HG03354 (cell line): ENCODE data around the gene SIGLEC1.

ENCODE experiments used
- ATAC-seq: cut with Tn5 transposase; IDR thresholded peaks from one replicate; pipeline ENCODE4 v1.9.1; 2021; ENCODE audit warnings: mild to moderate bottlenecking; ENCODE audit not compliant: unreplicated experiment, poor library complexity, severe bottlenecking

The SIGLEC1 gene

DNA sequence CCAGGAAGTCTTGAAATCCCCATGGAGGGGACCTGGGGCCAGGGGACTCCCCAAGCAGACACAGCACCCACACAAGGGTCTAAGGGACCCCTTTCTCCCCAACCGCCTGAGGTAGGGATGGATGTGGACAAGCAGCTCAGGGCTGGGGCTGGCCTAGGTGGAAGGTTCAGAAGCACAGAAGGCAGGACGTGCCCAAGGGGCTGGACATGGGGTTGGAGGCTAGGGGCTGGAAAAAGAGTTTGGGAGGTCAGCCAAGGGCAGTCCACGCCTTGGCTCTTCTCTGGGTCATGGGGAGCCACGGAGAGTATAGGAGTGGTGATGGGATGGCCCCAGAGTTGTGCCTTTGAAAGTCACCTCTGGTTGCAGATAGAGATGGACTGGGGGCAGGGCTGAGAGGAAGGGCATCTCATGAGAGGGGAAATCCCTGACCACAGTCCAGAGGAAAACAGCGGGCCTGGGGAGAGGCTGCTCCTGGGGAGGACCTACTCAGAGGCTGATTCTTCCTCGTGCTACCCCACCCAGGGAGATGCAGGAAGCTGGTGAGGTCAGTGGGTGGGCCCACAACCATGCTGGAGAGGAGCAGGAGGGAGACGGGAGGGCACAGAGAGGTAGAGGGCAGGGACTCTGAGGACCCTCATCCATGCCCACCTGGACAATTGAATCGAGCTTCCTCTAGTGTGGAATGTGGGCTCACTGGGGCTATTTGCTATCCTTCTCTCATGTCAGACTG lies 17.6 kb upstream of the SIGLEC1 start:
- no peak for ATAC-seq

DNA sequence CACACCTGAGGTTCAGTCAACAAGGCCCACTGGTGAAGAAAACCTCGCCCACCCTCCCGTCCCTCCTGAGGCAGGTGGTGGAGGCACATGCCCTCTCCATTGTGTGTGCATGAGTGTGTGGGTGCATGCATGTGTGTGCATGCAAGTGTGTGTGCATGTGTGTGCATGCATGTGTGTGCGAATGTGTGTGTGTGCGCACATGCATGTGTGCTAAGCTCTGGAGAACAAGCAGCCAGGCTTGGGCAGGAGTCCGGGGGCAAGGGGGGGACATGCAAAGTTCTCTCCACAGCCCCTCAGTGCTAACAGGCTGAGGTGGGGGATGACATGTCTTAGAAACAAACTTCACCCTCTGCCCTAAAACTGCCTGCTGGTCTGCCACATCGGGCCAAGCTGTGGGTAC lies 17.0 kb upstream of the SIGLEC1 start:
- ATAC-seq = no peak

DNA sequence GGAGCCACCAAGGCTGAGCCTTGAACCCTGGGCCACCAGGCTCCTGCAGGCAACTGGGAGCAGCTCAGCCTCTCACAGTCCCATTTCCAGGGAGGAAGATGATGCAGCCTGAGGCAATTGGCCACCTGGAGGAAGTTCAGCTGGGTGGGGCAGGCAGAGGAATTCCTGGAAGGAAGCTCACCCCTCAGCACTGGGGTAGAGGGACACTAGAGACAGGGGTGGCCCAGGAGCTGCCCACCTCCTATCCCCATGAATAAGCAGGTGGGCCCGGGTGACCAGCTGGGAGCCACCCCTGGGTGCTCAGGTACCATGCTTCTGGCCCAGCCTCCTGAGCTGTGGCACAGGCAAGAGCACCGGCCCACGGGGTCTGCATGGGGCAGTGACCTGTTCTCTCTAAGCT lies 16.5 kb upstream of the SIGLEC1 start:
- ATAC-seq = no peak

DNA sequence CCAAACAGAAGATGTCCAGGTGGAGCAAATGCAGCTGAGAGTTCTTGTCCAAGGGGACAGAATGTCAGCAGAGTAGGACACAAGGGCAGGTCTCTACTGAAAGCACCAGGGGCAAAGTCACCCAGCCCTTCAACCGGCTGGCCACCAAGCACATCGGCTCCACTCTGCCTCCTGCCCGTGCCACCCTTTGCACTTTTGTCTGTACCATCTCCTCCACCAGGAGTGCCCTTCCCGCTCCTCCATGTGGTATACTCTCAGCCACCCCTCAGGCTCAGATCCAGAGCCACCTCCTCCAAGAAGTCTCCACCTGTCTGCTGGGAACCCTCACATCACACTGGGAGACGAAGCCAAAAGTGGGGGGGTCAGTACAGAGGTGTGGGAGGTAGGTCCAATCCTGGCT lies 16.0 kb upstream of the SIGLEC1 start:
- no peak for ATAC-seq

DNA sequence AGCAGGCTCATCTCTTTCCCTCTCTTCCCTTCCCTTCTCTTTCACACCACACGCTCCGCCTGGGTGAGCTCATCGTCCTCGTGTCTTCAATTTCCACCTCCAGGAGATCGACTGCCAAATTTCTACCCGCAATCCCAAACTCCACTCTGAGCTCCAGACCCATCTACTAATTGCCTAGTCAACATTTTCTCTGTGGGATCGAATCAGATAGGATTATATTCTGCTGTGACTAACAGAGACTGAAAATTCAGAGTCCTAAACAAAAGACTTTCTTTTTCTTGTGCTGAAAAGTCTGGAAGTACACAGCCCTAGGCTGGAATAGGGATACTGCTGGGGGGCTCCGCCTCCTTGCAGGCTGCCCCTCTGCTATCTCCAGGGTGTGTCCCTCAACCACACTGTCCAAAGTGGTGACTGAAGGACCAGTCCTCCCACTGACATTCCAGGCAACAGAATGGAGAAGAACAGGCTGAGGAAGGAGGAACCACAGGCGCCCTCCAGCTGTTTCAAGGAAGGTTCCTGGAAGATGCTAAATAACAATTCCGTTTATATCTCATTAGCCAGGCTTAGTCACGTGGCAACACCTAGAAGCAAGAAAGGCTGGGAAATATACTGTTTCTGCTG lies 15.1 kb upstream of the SIGLEC1 start:
- ATAC-seq = no peak

DNA sequence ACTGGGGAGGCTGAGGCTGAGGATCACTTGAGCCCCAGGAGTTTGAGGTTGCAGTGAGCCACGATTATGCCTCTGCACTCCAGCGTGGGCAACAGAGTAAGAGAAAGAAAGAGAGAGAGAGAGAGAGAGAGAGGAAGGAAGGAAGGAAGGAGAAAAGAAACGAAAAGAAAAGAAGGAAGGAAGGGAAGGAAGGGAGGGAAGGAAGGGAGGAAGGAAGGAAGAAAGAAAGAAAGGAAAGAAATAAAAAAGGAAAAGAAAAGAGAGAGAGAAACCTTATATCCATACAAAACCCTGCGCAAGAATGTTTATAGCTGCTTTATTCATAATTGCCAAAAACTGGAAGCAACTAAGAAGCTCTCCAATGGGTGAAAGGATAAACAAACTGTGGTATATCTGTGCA lies 12.0 kb upstream of the SIGLEC1 start:
- ATAC-seq = no peak

DNA sequence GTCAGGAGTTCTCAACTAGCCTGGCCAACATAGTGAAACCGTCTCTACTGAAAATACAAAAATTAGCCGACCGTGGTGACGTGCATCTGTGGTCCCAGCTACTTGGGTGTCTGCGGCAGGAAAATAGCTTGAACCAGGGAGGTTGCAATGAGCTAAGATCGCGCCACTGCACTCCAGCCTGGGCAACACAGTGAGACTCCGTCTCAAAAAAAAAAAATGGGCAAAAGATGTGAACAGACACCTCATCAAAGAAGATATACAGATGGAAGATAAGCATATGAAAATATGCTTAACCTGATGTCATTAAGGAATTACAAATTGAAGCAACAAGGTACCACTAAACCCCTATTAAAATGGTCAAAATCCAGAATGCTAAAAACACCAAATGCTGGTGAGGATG lies 10.9 kb upstream of the SIGLEC1 start:
- no peak for ATAC-seq

DNA sequence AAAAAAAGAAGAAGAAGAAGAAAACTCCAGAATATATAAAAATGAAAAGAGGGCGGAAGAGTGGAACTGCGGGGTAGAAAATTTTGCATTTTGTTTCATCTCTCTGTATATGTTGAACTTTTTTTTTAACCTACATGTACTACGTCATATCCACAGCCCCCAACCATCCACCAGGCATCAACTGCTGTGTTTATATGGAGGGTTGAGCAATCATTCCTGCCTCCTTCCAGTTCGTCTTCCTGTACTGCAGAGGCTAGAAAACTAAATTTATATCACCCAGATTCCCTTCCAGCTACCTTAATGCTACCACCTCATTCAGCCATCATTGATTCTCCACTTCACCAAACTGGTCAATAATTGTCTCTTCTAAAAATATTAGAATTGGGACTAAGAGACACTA lies 9.5 kb upstream of the SIGLEC1 start:
- ATAC-seq = no peak

DNA sequence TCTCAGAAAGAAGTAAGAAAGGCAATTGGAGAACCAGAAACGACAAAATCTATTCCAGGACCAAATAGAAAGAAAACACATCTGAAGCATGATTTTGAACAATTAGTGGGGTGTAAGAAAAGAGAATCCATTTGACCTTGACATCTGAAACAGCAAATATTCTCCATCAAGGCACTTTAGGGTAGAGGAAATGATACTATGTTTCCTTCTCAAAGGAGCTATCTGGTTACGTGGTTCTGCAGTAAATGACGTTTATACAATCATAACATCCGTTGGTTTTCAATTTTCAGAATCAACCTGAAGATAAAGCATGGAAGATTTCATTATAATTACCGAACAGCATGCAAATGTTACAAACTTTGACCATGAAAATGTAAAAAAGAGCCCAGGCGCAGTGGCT lies 8.2 kb upstream of the SIGLEC1 start:
- ATAC-seq = no peak

DNA sequence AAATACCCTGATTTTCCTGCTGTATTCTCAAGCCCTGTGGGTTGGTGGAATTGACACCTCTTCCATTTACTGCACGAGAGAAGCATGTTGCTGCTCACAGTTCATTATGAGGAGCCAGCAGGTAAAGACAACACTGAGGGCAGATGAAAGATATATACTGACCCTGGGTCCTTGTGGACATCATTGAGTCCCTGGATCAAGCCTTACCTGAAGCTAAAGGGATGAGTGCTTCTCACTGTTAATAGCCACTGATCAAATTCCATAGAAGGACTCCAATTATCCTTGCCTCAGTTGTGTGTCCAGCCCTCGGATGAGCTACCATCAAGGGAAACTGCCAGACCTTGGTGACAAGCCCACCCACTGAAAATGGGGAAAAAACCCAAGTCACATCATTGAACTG lies 7.7 kb upstream of the SIGLEC1 start:
- no peak for ATAC-seq

DNA sequence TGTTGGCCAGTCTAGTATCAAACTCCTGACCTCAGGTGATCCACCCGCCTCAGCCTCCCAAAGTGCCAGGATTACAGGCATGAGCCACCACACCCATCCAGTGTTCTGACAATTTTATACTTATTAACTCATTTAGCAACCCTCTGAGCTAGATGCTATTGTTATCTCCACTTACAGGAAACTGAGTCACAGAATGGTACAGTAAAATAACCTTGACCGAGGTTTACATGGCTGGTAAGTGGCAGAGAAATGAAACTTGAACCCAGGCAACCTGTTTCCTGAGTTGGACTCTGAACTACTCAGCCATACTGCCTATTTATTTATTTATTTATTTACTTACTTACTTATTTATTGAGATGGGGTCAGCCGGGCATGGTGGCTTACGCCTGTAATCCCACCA lies 6.6 kb upstream of the SIGLEC1 start:
- ATAC-seq = no peak

DNA sequence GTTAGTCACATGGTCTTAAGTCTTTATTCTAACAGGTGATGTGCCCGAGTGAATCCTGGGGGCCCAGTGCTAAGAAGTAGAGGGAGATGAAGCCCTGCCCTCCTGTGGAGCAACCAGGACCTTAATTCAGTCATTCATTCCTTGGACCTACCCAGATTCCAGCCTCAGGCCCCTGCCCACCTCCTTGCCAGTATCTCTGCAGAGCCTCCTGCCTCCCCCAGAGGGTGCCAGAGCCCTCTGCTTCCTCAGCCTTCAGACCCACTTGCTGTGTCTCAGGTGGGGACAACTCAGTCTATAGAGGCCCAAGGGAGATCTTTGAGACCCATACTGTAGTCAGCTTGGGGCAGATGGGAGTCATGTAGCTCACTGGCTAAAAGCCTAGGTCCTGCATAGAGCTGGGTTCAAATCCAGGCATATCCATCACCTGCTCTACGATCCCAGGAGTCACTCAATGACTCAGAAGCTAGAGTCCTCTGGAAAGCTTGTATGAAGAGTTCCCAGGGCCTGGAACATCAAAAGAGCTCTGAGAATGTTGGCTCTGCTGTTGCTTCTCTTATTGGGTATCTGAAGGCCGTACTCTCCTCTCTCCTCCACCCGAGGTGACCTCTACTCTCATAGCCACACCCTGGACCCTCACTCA lies 3.9 kb upstream of the SIGLEC1 start:
- ATAC-seq = no peak

DNA sequence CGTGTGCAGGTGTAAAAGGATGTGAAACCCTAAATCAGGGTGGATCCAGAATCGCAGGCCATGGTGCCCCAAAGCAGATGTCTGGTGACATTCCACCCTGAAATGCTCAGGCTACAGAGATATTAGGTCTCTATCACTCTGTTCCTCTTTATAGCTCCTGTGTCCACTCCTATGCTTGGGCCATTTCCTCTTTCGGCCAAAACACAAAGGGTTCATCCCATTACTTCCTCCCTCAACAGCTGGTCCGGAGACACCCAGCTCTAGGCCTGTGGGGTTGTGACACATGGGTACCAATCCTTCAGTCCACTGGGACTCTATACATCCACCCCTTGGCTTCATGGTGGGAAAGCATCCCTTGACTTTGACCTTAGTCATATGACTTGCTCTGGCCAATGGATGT lies 1.7 kb upstream of the SIGLEC1 start:
- no peak for ATAC-seq

DNA sequence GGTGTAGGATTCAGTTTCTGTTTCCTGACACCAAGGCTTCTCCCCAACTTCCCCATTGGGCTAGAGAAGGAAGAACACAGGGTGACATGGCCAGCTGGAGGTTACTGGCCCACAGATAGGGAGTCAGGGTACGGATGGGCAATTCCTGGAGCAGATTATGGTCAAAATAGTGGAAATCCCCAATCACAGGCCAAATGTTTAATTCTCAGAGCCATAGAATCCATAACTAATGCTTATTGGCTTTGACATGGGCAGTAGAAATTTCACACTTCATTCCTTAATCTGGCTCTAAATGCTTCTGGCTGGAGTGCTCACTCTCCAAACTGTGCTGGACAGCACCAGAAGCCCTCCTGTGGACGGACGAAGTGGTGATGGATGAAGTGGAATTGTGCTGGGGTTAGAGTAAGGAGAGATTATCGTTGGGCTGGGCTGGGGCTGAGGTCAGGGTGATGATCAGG lies 887 bp downstream of the SIGLEC1 start:
- no peak for ATAC-seq

DNA sequence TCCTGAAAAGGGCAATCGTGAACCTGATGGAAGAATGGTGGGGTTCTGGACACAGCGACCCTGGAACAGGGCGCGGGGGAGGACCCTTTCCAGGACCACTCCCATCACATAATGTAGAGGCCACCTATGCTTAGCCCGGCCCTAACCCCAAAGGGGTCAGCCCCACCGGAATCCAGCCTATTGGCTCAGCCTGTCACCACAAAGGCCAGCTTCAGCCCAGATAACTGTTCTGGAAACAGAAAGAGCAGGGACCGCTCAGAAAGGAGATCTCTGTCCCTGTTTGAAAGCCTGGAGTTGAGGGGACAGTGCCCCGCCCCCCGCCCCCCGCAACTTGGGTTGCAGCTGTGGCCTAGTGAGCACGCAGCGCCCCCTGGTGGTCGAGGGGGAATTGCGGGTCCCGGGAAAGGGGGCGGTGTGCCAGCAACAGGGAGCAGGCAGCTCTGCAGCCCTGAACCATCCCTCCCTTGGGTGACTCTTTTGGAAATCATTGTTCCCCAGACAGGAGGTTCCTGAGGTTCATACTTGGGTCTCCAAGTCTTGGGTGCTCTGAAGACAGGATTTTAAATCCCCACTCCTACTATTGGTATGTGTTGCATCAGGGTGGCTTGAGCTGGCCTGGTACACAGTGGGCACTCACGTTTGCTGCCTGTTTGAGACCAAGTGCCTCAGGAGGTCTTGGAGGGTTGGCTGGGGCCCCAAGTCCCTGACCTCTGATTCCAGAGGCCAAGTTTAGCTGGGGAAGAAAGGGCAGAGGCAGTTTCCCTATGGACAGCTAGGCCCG lies 1.5 kb downstream of the SIGLEC1 start:
- no peak for ATAC-seq

DNA sequence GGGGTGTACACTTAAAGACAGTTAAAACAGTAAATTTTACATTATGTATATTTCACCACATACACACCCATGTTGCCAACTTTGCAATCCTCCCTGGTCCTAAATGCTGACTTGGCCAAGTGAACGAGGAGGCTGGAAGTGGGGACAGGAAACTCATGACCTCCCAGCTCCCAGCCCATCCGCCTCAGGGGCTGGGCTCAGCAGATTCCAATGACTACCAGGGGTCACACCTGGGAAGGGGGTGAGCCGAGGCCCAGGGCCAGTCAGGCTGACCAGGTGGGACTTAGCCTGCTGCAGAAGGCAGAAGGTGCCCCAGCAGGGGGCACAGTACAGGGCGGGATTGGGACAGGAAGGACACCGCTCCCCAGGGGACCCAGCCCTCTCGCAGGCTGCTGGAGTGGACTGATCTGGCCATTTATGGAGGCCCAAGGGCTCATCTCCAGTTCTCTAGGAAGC lies 2.4 kb downstream of the SIGLEC1 start:
- no peak for ATAC-seq

DNA sequence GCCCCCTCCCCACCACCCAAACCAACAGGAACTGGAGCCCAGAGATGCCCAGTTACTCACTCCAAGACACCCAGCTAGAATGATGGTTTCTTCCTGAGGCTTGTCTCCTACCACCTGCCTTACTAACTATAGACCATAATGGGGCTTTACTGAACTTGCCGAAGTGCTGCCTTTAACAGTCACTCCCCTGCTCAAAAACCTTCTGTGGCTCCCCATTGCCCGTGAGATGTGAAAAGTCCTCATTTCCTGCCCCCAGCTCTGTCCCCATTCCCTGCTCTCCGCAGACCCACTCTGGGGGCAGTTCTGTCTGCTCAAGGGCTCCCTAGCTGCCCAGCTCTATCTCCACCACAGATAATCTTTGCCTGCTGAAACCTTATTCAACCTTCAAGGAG lies 4.9 kb downstream of the SIGLEC1 start:
- no peak for ATAC-seq

DNA sequence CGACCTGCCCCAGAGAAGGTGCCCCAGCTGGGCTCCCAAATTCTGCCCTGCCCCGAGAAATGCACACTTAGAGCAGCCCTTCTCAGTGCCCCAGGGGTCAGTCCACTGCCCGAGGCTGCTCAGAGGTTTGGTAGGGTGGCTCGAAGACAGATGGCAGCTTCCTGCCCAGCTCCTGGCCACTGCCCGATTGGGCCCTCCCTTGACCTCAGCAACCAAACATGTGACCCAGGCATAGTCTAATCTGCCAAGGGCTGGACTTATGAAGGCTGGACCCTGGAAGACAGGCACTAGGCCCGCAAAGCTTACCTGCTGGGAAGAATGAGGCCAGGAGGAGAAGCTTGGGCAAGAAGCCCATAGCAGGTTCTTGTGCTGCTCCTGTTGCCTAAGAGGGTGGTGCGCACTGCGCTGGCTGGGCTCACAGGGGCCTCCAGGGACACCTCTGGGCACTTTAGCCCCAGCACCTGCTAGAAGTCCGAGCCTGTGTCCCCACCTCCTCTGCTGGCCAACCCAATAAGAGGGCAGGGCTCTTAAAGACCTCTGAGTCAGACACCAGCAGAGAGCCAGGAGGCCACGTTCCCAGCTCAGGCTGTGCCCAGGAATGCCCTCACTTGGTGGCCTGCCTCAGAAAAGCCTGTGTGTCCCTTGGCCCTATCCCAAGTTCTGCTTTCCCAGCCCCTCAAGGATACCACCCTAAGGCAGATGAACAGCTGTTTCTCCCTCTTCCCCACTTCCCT lies 5.5 kb downstream of the SIGLEC1 start:
- ATAC-seq = no peak

DNA sequence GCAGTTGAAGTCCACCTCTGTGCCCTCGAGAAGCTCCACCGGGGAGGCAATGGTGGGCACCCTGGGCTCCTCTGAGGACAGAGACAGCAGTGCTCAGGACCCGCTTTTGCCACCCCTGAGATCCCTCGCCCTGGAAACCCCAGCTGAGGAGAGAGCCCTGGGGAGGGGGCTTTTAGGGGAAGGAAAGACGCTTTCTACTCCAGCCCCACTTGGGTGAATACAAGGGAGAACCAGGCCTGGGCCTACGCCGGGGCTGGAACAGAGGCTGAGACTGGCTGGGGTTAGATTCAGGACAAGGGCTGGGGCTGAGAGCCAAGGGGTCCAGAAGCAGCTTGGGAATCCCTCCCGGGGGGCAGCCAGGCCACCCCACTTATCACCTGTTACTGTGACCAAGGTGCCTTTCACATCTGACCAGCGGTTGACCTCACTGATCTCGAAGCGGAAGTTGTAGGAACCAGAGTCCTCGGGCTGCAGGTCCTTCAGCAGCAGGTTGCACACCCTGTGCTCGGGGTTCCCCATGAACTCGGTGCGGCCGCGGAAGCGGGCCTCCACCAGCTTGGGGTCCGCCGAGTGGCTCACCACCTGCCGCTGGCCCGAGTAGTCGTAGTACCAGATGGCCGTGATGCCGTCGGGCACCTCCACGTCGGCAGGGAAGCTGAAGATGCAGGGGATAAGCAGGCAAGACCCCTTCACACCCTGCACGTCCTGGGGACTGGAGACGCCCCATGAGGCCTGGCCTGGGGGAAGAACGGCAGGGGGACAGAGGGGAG lies 6.2 kb downstream of the SIGLEC1 start:
- no peak for ATAC-seq
